Bronchial epithelial cell (primary cell): ENCODE measurements around the gene NDST3. TPM values are rescaled to one million over a fixed set of nuclear protein-coding genes. Genes with fewer than 3 reads are reported as not detected.

ENCODE experiments used
- DNase-seq: peaks from one replicate; pipeline ENCODE4 v3.0.0-alpha.2; 2010; ENCODE audit warnings: low read depth
- FAIRE-seq: peaks from 2 replicates; lab custom pipeline; 2011; peaks lifted over from hg19 to GRCh38; lab: Jason Lieb, UNC
- H3K27me3 ChIP-seq: 2 replicates; pipeline ENCODE4 v1.5.1; 2011; ENCODE audit warnings: low read length; ENCODE audit not compliant: control insufficient read depth, insufficient read depth
- H3K36me3 ChIP-seq: 2 replicates; pipeline ENCODE4 v1.5.1; 2011; ENCODE audit warnings: low read length; ENCODE audit not compliant: control insufficient read depth, insufficient read depth
- H3K4me3 ChIP-seq: 2 replicates; pipeline ENCODE4 v1.5.1; 2011; ENCODE audit warnings: mild to moderate bottlenecking, low read depth, low read length, control low read depth
- total RNA-seq: library from RNA; depleted of rRNA; stranded (reverse); fragments of >200 nt; gene quantifications from 2 replicates; pipeline ENCODE4 v1.2.1, GENCODE V29; 2014
- TF ChIP-seq, protein P1 (sequence below): IDR thresholded peaks from 2 replicates; pipeline ENCODE4 v1.5.1; 2011; ENCODE audit warnings: mild to moderate bottlenecking, moderate library complexity, low read length, control low read depth, inconsistent platforms; ENCODE audit not compliant: insufficient read depth, severe bottlenecking

The NDST3 gene
- total RNA-seq, 1 donor from 2014 or later: not detected

- Histone ChIP-seq H3K4me3 (no peak overlapping the region), H3K27me3 (no peaks in the 10 kb centered on the region), H3K36me3 (no peaks in the 10 kb centered on the region)
- DNase-seq (no peak), FAIRE-seq (no peak)
- TF ChIP-seq, protein P1, sequence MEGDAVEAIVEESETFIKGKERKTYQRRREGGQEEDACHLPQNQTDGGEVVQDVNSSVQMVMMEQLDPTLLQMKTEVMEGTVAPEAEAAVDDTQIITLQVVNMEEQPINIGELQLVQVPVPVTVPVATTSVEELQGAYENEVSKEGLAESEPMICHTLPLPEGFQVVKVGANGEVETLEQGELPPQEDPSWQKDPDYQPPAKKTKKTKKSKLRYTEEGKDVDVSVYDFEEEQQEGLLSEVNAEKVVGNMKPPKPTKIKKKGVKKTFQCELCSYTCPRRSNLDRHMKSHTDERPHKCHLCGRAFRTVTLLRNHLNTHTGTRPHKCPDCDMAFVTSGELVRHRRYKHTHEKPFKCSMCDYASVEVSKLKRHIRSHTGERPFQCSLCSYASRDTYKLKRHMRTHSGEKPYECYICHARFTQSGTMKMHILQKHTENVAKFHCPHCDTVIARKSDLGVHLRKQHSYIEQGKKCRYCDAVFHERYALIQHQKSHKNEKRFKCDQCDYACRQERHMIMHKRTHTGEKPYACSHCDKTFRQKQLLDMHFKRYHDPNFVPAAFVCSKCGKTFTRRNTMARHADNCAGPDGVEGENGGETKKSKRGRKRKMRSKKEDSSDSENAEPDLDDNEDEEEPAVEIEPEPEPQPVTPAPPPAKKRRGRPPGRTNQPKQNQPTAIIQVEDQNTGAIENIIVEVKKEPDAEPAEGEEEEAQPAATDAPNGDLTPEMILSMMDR: no peak
These were observed 133.0 kb downstream of the NDST3 start for GRCh38 chr4:118167306-118167705.

DNA sequence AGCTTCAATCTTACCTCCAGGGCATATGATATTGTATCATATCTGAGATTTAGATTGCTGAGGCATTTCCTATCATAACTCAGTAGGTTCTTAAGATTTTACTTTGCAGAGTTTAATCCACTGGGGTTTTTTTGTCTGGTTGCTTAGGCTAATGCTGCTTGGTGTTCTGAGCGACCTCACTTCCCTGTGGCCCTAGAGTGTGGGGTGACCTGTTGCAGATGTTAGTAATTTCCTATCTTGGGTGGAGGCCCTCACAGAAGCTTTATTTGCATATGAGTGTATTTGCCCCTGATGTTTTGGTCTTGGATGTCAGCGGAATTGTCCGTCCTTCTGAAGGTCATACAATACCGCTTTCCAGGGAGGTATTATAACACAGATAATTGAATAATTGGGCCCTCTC, 137.1 kb downstream of the NDST3 start:
- no peak for FAIRE-seq
- H3K27me3 ChIP-seq: no peaks in the 10 kb centered on the region

GRCh38 chr4:118173126-118173525, 138.8 kb downstream of the NDST3 start:
- Histone ChIP-seq H3K4me3 (no peak overlapping the region), H3K36me3 (no peaks in the 10 kb centered on the region), H3K27me3 (no peaks in the 10 kb centered on the region)
- no peak for FAIRE-seq
- DNase-seq: no peak
- TF ChIP-seq, protein P1: no peak

More for the DNA sequence above, 137.1 kb downstream of the NDST3 start:
- Histone ChIP-seq H3K4me3 (no peak overlapping the region), H3K36me3 (no peaks in the 10 kb centered on the region)
- TF ChIP-seq, protein P1: no peak
- no peak for DNase-seq

DNA sequence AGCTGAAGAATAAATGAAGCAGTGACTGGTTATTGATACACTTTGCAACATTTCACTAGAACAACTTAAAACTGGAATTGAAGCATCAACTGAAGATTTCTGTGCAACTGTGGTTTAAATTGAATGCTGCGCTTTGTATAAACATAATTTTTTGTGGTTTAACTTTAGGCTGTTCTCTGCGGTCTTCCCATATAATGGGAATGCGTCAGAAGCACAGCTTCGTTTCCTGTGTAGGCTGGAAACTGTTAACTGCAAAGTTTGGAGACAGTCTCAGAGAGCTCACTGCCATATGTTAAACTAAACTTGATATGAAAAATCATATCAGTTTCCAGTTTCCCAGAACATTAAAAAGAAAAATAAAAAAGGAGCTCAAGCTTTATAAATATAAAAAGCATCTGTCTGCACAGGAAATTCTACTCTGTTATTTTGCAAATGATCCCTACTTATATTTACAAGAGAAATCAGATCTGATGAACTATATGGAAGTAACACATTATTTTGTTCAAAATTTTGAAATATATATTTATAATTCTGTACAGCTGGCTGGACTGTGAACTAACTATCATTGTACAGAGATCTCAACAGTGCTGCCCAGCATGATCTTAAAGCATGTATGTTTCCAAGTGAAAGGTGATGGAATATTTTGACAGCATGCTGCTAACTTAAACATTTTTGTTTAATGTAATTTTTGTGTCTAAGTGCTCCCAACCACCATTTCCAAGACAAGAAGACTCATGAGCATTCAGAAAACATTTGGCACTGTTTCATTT, 139.9 kb downstream of the NDST3 start:
- Histone ChIP-seq H3K36me3 (no peaks in the 10 kb centered on the region), H3K27me3 (no peaks in the 10 kb centered on the region), H3K4me3 (no peak overlapping the region)
- TF ChIP-seq, protein P1: no peak
- FAIRE-seq (no peak), DNase-seq (no peak)

DNA sequence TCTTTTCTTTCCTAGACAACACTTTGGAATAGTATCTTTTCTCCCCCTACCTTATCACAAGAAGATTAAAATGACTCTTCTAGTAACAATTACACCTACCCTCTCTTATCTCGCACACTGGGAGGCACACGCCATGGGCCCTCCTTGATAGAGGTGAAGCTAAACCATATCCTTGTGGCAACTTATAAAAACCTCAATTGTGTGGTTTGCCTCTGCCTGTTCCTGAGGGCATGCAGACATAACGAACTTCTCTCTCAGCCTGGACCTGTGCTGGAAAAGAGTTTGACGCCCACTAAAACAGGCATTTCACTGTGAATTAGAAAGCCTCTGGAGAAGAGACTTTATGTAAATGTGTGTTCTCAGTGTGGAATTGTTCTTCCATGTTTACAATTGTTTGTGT, 141.2 kb downstream of the NDST3 start:
- Histone ChIP-seq H3K27me3 (no peaks in the 10 kb centered on the region), H3K36me3 (no peaks in the 10 kb centered on the region), H3K4me3 (no peak overlapping the region)
- no peak for FAIRE-seq
- TF ChIP-seq, protein P1: no peak
- no peak for DNase-seq
